K562 (cell line): Measurements from ENCODE around the gene GCN1. TPM values are rescaled to one million over a fixed set of nuclear protein-coding genes. Genes with fewer than 3 reads are reported as not detected.
A peak's percentile ranks its signal among the peaks of the same experiment; 100 is the strongest.

Experiments
- GABPA ChIP-seq: fragments of 200-800 bp; sonication (Bioruptor generic); conservative IDR thresholded peaks from 2 replicates; pipeline ENCODE4 v1.6.1; 2016; ENCODE audit warnings: low read depth, missing genetic modification characterization, missing compliant biosample characterization
- GABPB2 ChIP-seq: fragments of 250-450 bp; sonication (Bioruptor Pico); conservative IDR thresholded peaks from 2 replicates; pipeline ENCODE4 v1.5.1; 2021; ENCODE audit warnings: mild to moderate bottlenecking
- MAFG ChIP-seq: fragments of 450-650 bp; conservative IDR thresholded peaks from 2 replicates; pipeline ENCODE4 v1.6.1; 2016; ENCODE audit warnings: missing genetic modification characterization, missing compliant biosample characterization
- MEF2A ChIP-seq: IDR thresholded peaks from 2 replicates; pipeline ENCODE4 v1.6.1; 2011; ENCODE audit warnings: low read depth, mild to moderate bottlenecking, low read length, moderate library complexity; ENCODE audit not compliant: control insufficient read depth
- NFIX ChIP-seq: fragments of 250-450 bp; sonication (Bioruptor Pico); IDR thresholded peaks from 2 replicates; pipeline ENCODE4 v1.4.0; 2020; ENCODE audit warnings: low read depth, mild to moderate bottlenecking, moderate library complexity
- SFPQ ChIP-seq: fragments of 200-400 bp; formaldehyde crosslinking; IDR thresholded peaks from 2 replicates; pipeline ENCODE4 v1.6.1; 2017; ENCODE audit warnings: mild to moderate bottlenecking, low read depth, low read length, moderate library complexity
- TAF7 ChIP-seq: fragments of 450-650 bp; IDR thresholded peaks from 2 replicates; pipeline ENCODE4 v1.6.1; 2016; ENCODE audit warnings: missing genetic modification characterization, missing compliant biosample characterization
- U2AF2 ChIP-seq: fragments of 200-400 bp; formaldehyde crosslinking; optimal IDR thresholded peaks from 2 replicates; pipeline ENCODE3; 2017; ENCODE audit warnings: low read depth, mild to moderate bottlenecking, low read length
- ZNF609 ChIP-seq: sonication (generic); formaldehyde crosslinking; IDR thresholded peaks from 2 replicates; pipeline ENCODE4 v1.8.1; 2023; ENCODE audit warnings: missing genetic modification reagents, mild to moderate bottlenecking, borderline replicate concordance
- polyA plus RNA-seq, 8 experiments: library from polyadenylated mRNA; depleted of rRNA in 4 of 8; stranded (reverse) in 5 of 8; unstranded in 3 of 8; fragments of >200 nt; fragmentation: Nextera tagmentation in 2 of 8; fragmentation: Illumina TruSeq in 1 of 8; extraction: Ambion mirVana in 2 of 8; extraction: Trizol in 1 of 8; gene quantifications; 2 replicates each; pipeline versions ENCODE4 v1.2.1 to v1.2.3, GENCODE V29; 2011 to 2014; ENCODE audit warnings: inconsistent platforms in 1 of 8, missing spikeins in 1 of 8
- total RNA-seq, 7 experiments: library from RNA; depleted of rRNA in 6 of 7; stranded (reverse); fragments of >200 nt in 6 of 7; fragmentation: Illumina TruSeq in 2 of 7; extraction: Trizol in 2 of 7; gene quantifications; 2 replicates each; pipeline versions ENCODE4 v1.2.1 to v1.2.3, GENCODE V29; 2011 to 2021; ENCODE audit warnings: low replicate concordance in 1 of 7
- TF ChIP-seq, protein P1 (sequence below): fragments of 250-450 bp; sonication (Bioruptor Pico); IDR thresholded peaks from 2 replicates; pipeline ENCODE4 v1.8.0; 2021; ENCODE audit warnings: borderline replicate concordance, mild to moderate bottlenecking, moderate library complexity; ENCODE audit not compliant: poor library complexity, severe bottlenecking
- TF ChIP-seq, protein P2 (sequence below): fragments of 250-450 bp; sonication (Bioruptor Pico); IDR thresholded peaks from 2 replicates; pipeline ENCODE4 v1.5.0; 2021

Gene GCN1
- total and polyA plus RNA-seq, 9 of the 15 experiments (the other 6 are each of a cell fraction or from before 2014, with no cell fraction given) = 11.9 to 190 (median 51.7) TPM

- no peak for TF ChIP-seq NFIX (CRISPR knock-in tag)
- TF ChIP-seq ZNF609 (CRISPR knock-in tag) = peak; percentile 99
- no peak for TF ChIP-seq MEF2A
- TF ChIP-seq TAF7 (tag) = no peak
- TF ChIP-seq, protein P1, sequence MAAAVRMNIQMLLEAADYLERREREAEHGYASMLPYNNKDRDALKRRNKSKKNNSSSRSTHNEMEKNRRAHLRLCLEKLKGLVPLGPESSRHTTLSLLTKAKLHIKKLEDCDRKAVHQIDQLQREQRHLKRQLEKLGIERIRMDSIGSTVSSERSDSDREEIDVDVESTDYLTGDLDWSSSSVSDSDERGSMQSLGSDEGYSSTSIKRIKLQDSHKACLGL (CRISPR knock-in tag) = no peak
- TF ChIP-seq GABPB2 (CRISPR knock-in tag) = no peak
- TF ChIP-seq GABPA (tag) = 0 out of 2 replicates have a peak, but pooled peaks have one; percentile 47
- TF ChIP-seq U2AF2 = no peak
- no peak for TF ChIP-seq MAFG (tag)
- TF ChIP-seq SFPQ = no peak
- TF ChIP-seq, protein P2, sequence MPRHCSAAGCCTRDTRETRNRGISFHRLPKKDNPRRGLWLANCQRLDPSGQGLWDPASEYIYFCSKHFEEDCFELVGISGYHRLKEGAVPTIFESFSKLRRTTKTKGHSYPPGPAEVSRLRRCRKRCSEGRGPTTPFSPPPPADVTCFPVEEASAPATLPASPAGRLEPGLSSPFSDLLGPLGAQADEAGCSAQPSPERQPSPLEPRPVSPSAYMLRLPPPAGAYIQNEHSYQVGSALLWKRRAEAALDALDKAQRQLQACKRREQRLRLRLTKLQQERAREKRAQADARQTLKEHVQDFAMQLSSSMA (CRISPR knock-in tag) = no peak
Observed at GRCh38 chr12:120242275-120242799, 47.8 kb upstream of the GCN1 start (continued).
